ENCODE results near the gene REXO5.

GRCh38 chr16:20829536-20829935 is 23.2 kb downstream of the REXO5 start:
- TF ChIP-seq RARB (CRISPR knock-in tag; IDR thresholded peaks at IDR 0.05) (no peak), PPARA (CRISPR knock-in tag; IDR thresholded peaks at IDR 0.05; ENCODE audit: borderline replicate concordance) (no peak), GLIS3 (CRISPR knock-in tag; IDR thresholded peaks at IDR 0.05) (no peak), ZC3H10 (CRISPR knock-in tag; IDR thresholded peaks at IDR 0.05) (no peak), ARNTL (CRISPR knock-in tag; IDR thresholded peaks at IDR 0.05; ENCODE audit: borderline replicate concordance, low read depth) (no peak), ZFP3 (CRISPR knock-in tag; IDR thresholded peaks at IDR 0.05) (no peak)

Data from SK-N-SH treated with all-trans-retinoic acid at 6 μM for 48 hours (cell line).